ENCODE results near the gene KAZN.

The KAZN gene

DNA sequence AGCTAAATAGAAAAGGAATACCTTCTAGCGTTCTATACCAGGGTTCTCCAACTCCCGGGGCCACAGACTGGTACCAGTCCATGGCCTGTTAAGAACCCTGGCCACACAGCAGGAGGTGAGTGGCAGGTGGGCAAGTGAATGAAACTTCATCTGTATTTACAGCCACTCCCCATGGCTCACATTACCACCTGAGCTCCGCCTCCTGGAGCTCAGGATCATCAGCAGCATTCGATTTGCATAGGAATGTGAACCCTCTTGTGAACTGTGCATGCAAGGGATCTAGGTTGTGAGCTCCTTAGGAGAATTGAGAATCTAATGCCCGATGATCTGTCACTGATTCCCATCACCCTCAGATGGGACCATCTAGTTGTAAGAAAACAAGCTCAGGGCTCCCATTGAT, 107.3 kb downstream of the KAZN start:
- in situ Hi-C loops (cut with HindIII; ENCODE audit: low sequenced_read_pairs), result no loop called here

DNA sequence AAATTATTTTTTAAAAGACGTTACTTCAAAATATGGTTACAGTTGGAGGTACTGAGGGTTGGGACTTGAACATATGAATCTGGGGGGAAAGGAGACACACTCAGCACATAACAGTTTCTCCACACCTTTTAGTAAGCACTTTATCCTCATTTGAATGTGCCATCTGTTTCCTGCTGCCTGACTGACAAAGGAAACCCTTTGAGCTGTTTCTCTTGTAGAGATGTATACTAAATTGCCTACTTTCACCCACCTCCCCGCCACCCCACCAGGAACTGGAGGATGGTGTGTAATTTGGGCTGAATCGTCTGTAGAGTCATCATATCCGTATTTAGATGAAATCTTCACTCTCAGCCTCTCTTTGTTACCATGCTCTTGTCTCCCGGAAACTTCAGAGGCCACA, 108.1 kb downstream of the KAZN start:
- in situ Hi-C loops (cut with HindIII; ENCODE audit: low sequenced_read_pairs), result no loop called here

DNA sequence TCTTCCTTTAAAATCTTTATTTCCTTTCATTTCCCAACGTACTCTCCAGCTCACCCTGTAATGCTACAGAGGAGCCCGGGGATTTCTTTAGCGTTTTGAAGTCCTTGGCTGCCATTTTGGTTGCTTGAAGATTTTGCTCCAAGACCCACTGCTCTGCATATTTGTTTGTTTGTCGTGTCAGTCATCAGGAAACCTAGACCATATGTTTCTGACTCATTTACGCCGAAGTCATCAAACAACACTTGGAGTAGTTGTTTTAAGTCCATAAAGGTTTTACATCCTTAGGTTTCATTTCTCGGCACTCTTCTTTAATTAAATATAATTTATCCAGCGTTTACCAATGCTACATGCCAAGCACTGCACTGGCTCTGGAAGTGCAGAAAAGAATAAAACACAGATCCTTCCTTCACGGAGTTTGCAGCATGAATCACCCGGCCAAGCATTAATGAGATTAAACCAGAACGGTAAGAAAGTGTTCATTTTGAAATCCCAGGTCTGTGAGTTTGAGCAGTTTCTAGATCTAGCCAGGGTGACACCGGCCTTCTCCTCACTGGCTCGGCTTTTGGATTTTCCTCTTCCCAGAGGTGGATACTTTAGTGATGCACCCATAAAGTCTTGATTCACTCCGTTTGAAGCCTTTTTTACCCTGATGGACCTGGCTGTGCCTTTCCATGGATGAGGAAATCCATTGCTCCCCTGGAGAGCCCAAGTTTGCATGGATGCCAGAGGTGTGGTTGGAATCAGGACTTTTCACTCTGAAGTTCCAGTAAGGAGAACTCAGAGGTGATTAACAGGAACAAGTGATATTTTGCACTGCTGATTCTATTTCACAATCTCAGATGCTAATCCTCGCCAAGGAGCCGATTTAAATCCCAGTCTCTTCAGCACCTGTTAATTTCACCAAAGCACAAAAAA, 109.3 kb downstream of the KAZN start:
- in situ Hi-C loops (cut with HindIII; ENCODE audit: low sequenced_read_pairs), result no loop called here

DNA sequence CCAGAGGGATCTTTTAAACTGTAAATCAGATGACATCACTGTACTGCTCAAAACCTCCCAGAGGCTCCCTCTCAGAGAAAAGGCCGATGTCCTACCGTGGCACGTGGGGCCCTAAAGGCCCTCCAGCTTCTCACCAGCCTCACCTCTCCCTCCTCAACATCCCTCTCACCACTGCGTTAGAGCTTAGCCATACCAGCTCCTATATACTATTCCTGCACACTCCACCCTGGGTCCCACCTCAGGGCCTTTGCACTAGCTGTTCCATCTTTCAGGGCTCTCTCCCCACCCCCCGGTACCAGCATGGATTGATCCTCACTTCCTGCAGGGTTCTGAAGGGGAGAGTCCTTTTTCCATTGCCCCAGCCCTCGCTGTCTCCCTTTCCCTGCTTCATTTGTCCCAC, 111.8 kb downstream of the KAZN start:
- in situ Hi-C loops (cut with HindIII; ENCODE audit: low sequenced_read_pairs), result no loop called here

DNA sequence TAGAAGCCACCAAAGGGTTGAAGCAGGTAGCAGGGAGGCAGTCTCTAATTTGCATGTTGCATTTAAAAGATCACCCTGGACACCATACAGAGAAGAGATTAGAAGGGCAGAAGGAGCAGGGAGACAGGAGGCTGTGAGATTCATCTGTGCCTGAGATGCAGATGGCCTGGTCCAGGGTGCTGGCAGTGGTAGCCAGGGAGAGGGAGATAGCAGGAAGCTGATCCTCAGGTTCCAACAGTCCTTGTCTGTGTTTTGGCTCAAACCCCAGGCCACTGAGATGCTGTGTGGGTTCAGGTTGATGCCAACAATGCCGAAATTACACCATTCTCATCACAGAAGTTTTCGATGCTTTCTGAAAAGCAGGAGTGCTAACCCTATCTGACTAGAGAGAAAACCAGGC, 113.7 kb downstream of the KAZN start:
- in situ Hi-C loops (cut with HindIII; ENCODE audit: low sequenced_read_pairs), result no loop called here

DNA sequence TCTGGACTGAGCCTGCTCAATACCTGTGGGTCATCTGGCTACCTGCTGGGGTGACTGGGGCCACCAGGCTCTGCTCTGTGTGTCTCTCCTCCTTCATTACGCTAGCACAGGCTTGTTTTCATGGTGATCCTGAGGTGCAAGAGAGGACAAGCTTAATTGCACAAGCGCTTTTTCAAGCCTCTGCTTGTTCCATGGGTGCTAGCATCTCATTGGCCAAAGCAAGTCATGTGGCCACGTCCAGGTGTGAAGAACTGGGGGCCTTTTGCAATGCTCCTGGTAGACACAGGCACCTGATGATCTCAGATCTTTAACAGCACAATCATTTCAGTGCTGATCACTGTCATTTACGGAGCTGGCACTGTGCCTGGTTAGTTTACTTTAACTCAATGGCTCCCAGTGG, 114.6 kb downstream of the KAZN start:
- in situ Hi-C loops (cut with HindIII; ENCODE audit: low sequenced_read_pairs), result no loop called here

DNA sequence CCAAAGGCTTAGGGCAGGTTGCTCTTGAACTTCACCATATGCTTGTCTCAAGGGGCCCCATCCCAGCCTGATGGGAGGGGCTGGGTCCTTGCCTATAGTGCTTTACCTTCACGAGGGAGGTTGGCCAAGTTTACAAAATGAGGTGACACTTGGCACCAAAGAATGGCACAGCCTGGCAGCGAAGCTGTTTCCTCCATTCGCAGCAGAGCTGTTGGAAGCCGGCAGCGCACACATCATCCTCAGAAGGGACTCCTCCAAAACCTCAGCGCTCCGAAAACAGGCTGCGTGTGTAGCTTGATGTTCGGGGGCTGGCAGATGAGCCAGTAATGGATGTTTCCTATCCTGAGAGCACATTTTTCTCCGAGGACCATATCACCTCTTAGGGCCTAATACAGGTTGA, 116.8 kb downstream of the KAZN start:
- in situ Hi-C loops (cut with HindIII; ENCODE audit: low sequenced_read_pairs), result no loop called here

DNA sequence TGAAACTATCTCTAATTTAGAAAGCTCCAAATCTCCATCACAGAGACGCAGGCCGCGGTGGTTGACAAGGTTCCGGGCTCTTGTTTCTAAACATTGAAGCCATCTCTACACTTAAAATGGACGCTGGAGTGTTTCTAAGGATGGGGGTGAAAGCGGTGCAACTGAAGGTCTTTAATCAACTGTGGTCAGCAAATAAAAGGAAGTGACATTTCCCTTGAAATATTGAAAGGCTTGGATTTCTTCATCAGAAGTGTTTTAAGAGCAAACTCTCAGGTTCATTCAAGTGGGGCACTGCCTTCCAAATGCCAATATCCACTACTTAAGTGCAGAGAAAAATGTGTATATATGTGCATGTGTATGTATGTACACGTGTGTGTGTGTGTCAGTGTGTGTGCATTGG, 117.3 kb downstream of the KAZN start:
- in situ Hi-C loops (cut with HindIII; ENCODE audit: low sequenced_read_pairs), result no loop called here

DNA sequence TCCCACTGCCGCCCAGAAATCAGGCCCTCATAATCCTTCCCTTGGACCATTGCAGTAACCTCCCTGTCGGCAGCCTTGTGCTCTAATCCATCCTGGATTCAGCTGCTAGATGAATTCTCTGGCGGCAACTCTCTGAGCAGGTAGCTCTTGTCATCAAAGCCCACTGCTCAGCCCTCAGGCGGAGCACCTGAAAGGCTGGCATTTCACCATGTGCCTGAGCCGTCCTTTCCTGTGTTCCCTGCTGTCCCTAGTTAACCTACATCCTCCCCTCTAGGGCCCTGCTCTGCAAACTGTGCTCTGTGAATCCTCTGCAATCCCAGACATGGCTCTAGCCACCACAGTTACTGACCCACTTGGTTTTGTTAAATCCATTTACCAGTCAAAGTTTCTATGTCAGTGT, 118.0 kb downstream of the KAZN start:
- in situ Hi-C loops (cut with HindIII; ENCODE audit: low sequenced_read_pairs), result no loop called here

DNA sequence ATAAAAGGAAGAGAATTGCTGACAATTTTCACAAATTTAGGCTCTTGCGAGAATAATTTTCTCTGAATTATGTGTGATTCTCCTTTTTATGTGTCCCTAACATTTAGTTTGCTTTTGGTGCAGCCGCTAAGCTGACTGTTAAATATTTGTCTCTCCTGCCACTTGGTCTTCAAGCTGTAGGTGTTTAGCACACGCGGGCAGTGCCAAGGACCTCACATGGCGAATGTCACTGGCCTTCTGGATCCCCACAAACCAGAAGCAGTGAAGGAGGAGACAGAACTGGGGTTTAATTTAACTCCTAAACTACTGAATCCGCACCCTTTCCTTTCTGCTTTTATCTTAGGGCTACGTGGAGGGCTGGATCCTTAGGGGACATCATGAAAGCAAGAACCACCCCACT, 120.0 kb downstream of the KAZN start:
- in situ Hi-C loops (cut with HindIII; ENCODE audit: low sequenced_read_pairs), result no loop called here

DNA sequence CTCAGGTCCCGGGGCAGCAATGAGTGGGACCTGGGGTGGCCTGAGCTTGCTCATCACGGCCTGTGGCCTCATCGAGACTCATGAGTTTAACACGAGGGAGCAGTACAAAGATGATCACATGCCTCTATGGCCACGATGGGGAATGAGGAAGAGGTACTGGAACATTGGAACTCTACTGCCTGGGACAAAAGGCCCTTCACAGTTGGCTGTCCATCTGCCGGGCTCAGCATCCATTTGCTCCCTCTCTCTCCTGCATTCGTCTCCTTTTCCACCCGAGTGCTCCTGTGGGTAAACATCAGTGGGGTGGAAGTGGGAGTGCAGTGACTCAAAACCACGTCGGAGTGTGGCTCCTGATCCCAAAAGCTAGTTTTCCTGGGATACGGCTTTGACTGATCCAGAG, 124.9 kb downstream of the KAZN start:
- in situ Hi-C loops (cut with HindIII; ENCODE audit: low sequenced_read_pairs), result no loop called here

DNA sequence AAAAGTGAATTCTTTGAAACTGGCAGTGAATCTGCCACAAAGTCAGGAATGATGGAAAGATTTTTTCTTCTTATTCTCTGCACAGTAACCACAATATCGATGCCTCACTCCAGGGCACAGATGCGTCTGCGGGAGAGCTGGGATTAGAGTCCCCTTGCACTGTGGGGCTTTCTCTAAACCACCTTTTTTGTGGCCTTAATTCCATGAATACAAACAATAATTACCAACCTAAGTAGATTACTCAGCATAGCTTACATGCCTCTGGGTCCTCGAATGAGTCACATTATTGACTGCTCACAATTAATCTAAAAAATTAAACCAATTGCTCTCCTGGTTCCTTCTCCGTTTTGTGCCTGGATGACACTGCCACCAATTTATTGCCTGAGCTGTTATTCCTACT, 125.8 kb downstream of the KAZN start:
- in situ Hi-C loops (cut with HindIII; ENCODE audit: low sequenced_read_pairs), result no loop called here

DNA sequence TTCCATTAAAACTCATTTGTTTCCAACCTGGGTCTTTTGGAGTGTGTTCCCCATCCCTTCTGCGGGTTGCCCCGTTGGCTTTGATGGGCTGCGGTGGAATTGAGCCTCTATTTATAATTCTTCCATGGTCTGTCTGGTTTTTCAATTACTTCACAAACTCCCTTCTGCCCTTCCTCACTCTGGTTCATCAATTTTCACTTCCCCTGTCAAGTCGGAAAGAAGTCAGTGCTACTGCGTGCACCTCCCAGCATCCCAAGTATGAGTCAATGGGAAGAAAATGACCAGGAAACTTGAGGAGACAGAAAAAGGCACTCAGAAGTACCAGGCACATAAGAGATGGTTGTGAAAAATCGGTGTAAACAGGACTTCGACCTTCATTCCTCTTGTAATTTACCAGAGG, 126.2 kb downstream of the KAZN start:
- in situ Hi-C loops (cut with HindIII; ENCODE audit: low sequenced_read_pairs), result no loop called here

DNA sequence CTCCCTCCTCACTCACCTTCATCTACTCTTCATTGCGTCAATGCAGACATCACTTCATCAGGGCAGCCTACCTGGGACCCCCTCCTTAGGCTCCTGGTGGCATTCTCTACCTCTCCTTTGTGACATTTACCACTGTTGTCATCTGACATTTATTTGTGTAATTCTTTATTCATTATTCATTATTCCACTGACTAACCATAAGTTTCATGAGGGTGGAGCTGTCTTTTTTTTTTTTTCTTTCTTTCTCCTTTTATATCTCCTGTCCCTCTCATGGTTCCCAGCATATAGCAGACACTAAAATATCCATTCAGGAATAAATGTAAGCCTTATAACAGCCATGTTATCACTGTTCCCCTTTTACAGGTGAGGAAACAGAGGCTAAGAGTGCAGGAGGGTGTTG, 126.8 kb downstream of the KAZN start:
- in situ Hi-C loops (cut with HindIII; ENCODE audit: low sequenced_read_pairs), result no loop called here

DNA sequence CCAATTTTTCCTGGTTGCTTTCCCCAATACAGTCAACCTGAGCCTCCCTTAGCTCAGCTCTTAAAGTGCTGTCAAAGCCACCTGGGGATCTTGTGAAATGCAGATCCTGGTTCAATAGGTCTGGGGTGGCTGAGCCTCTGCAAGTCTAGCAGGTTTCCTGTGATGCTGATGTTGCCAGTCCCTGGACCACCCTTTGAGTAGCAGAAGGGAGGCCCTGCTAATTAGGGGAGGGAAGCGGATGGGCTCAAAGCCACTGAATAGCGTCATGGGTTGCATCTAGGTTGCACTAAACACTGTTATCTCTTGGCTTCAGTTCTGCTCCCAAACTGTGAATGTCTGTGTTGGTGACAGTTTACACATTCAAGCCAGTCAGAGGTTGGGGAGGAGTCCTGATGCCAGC, 127.2 kb downstream of the KAZN start:
- in situ Hi-C loops (cut with HindIII; ENCODE audit: low sequenced_read_pairs), result no loop called here

DNA sequence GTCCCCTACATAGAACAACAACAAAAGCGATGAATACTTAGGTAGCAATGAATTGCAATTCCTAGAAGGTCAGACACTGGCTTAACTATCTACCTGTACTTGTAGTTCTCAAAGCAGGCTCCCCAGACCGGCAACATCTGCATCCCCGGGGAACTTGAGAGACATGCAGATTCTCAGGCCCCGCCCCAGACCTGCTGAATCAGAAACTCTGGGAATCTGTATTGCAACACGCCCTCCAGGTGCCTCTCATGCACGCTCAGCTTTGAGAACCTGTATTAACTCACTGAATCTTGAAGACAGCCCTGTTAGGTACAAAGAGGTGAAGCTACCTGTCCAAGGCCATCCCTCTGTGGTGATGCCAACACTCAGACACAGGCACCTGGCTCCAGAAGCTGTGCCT, 128.1 kb downstream of the KAZN start:
- in situ Hi-C loops (cut with HindIII; ENCODE audit: low sequenced_read_pairs), result no loop called here

DNA sequence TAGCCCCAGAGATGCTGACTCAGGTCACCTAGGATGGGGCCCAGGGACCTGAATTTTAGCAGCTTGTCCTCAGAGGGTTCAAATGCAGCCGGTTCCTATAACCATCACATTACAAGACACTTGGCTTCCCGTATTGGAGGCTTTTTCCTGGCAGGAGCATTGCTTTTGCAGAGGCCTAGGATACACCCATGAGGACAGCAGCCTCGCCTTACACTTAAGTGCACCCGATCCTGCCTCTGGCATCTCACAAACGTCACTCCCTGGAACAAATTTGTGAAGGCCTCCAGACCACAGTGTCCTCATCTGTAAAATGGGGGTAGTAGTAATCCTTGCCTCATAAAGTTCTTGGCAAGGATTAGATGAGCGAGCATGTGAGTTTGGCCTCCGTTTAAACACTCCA, 130.0 kb downstream of the KAZN start:
- in situ Hi-C loops (cut with HindIII; ENCODE audit: low sequenced_read_pairs), result no loop called here

DNA sequence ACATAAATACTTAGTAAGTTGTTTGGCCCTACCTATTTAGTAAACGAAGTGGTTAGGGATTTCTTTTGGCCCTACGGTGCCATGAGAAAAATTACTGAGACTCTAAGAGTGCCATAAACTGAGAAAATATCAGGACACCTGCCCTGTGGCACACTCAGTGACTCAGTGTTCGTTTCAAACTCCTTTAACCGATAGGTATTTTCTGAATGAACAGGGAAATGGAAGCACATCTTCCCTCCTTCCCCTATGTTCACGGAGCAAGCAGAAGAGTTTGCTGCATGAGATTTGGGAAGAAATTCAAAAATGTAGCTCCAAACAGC, 134.2 kb downstream of the KAZN start:
- in situ Hi-C loops (cut with HindIII; ENCODE audit: low sequenced_read_pairs), result no loop called here

DNA sequence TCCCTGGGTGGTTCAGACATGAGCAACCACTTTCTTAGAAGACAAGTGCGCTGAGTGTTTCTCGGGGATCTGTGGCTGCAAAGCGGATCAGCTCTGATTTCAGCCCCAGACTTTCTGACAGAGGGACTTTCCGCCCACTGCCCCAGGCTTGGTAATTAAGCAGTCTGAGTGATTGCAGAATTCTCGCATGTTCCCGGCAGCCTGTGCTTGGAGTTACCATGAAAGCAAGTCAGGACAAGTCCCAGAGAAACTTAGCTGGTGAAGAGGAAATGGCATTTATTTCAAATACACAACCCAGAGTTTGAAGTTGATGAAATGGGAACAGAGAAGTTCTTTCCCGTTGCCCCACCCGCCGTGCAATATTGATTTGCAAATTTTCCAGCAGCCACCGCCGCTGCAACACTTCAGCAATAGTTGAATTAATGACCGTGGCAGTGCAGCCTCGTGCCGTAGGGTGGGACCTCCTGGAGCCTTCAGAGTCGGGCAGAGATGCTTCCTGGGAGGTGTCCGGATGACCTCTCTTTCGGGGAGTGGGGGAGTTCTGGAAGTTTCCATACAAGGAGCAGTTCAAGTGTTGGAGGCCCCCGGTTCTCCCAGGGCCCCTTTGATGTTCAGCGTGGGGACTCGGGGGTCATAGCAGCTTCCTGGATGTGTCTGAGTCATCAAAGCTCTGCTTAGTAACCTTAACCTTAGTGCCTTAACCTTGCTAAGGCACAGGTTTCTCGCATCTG, 134.7 kb downstream of the KAZN start:
- in situ Hi-C loops (cut with HindIII; ENCODE audit: low sequenced_read_pairs), result no loop called here

DNA sequence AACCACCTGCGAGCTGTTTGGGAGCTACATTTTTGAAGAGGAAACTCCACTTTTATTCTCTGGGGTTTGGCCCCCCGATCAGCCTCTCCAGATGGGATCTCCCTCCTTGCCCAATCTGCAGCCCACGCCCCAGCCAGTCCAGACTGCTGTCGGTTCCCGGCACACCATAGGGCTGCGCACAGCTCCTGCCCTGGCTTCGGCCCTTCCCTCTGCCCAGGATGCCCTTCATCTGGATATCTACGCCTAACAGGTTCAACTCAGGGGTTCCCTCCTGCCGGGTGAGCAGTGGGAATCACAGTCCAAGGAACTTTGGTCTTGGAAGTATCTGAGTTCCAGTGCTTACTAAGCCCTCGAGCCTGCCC, 135.3 kb downstream of the KAZN start:
- in situ Hi-C loops (cut with HindIII; ENCODE audit: low sequenced_read_pairs), result no loop called here

DNA sequence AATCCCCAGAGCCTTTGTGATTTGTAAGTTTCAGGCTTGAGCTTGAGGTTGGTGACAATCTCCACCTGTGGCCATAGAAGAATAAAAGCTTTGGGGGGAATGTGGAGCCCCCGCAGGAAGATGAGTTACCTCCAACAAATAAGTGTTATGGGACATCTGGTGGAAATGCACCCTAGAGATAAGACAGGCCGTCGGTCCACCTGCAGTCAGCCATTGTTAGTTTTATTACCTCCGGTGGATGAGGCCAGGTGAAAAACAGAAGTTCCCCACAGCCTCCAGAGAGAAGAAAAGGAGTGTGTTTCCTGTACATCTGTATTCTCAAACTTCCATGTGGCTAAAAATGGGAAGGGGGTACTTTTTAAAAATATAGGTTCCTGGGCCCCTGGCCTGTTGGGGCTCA, 137.4 kb downstream of the KAZN start:
- in situ Hi-C loops (cut with HindIII; ENCODE audit: low sequenced_read_pairs), result no loop called here

DNA sequence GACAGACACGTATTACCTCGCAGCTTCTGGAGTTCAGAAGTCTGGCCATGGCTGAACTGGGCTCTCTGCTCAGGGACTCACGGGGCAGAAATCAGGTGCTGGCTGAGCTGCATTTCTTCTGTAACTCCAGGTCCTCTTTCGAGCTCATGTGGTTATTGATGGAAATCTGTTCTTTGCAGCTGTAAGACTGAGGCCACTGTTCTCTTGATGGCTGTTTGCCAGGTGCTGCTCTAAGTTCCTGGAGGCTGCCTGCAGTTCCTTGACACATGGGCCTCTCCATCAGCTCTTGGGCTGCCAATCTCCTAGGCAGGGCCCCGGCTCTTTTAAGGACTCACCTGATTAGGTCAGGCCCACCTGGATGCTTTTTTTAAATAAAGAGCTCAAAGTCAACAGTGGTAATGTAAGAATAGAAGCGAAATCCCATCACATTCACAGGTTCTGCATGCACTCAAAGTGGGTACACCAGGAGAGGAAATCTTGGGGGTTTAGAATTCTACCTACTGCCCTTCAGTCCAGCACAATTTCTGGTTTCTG, 139.1 kb downstream of the KAZN start:
- in situ Hi-C loops (cut with HindIII; ENCODE audit: low sequenced_read_pairs), result no loop called here
